NCI-H82 (cell line): ENCODE results near the gene MIER3.

Experiments
- DNase-seq: peaks from one replicate; lab custom pipeline; 2025; lab: John Stamatoyannopoulos, UW

Gene MIER3

DNA sequence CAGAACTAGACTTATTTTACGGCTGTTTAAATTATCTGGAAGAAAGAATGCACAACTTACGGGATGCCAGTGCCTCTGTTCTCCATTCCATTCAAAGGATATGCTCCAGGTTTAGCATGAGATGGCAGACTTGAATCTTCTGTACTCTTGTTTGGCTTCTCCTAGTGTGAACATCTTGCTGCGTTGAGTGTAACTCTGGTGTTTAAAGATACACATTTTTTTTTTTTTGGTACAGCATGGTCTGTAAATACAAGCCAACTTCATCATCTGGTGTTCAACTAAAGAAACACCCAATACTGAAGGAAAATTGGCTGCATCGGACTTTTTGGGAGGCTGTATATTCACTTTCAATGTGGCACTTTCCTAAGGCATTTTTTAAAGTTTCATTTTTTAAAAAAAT, 7.4 kb upstream of the MIER3 start:
- DNase-seq = no peak

DNA sequence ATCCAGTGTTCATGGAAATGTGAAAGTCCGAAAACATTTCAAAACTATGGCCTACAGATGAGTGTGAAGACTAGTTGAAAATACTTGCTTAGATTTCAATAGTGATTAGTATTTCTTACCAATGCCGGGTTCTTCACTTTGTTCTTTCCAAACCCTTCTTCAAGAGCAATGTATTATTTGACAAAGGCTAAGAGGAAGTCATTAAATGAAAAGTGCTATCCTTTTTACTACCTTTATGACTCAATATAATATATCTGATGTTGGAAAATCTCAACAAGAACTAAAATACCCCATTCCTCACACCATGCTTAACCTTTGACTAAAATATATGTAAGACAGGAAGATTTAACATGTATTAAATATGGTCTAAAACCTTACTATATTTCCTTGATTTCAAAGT, 6.7 kb upstream of the MIER3 start:
- DNase-seq = no peak

DNA sequence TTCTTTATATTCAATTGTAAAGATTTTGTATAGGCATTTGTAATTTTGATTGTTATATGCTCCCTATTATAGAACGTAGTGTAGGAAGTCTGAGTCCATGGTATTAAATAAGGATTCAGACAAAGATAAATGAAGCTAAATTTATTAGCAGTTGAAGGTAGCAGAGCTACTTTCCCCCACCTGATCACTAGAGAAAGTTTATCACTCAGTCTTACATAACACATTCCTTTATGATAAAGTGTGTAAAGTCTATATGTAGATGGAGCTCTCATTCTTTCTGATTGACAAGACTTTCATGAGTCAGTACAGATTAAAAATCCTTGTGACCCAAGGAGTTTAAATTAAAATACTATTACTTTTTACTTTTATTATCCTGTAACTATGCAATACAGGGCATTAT, 2.3 kb upstream of the MIER3 start:
- DNase-seq = no peak

GRCh38 chr5:56951126-56951945, 587 bp downstream of the MIER3 start:
- peak; percentile 38 for DNase-seq

DNA sequence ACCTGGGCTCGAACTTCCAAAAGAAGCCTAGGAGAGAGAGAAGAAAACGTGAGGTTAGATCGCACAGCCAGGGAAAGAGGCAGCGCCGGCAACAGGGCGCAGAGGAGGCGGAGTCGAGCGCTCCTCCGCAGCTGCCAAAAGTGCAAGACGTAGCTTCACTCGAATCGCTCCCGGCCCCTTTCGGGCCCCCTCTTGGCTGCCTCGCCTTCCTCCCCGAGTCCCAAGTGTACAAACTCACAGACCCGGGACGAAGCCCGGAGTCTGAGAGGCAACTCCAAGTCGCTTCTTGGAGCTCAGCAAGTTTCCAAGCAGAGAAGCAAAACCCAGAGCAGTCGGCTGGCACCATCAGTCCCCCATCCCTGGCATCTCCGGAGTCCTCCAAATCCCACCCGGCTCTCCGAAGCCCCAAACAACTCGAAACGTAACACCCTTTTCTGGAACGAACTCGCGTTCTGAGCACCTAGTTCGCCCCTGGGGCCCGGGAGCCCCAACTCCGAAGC, 1.2 kb downstream of the MIER3 start:
- peak; percentile 45 for DNase-seq

GRCh38 chr5:56947052-56947451, 4.9 kb downstream of the MIER3 start:
- DNase-seq = no peak

DNA sequence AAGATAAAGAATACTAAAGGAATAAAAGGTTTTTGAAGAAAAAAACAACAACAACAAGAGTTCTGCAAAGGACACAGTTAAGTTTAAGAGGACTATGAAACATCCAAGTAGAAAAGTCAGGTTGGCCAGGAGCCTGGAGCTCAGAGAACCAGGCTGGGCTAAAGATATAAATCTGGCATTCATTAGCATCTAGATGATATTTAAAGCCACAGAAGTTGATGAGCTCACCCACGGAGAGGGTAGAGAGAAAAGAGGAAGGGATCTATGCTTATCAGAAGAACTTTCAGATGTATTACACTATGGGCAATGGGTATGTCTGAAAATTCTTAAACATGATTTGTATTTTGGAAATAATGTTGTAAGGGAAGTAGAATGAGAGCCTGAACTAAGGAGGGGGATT, 9.9 kb downstream of the MIER3 start:
- no peak for DNase-seq

DNA sequence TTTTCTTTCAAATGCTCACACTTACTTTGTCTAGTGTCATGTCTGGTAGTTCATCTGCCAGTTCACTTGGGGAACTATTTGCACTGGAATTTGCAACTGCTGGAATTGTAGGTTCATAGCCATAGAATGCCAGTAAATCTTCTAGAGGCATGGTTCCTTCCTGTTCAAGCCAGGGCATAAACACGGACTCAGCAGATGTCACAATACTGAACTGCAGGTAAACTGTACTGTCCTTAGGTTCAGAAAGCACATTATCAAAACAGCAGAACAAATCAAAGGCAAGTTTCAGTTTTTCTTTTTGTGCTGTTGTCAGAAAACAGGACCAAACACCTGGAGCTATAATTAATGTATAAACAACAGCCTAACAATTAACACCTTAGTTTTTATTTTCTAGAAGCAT, 13.1 kb downstream of the MIER3 start:
- no peak for DNase-seq

DNA sequence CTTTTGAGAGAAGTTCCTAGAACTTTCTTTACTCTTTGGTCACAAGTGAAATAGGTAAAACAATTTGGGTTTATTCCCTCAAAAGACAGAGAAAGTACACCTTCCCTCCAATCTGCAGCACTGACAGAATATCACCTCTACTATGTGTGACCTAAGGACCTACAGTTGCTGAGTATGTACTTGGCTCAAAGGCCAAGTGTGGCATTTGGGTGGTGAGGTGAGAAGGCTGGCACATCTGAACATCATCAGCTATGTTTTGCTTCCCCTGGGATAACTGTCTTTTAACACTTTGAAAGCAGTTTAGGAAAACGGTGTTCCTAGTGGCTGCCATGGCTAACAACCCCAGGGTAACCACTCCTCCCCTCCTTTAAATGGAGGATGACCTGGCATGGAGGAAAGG, 17.6 kb downstream of the MIER3 start:
- no peak for DNase-seq

GRCh38 chr5:56922922-56923321, 29.0 kb downstream of the MIER3 start:
- no peak for DNase-seq

DNA sequence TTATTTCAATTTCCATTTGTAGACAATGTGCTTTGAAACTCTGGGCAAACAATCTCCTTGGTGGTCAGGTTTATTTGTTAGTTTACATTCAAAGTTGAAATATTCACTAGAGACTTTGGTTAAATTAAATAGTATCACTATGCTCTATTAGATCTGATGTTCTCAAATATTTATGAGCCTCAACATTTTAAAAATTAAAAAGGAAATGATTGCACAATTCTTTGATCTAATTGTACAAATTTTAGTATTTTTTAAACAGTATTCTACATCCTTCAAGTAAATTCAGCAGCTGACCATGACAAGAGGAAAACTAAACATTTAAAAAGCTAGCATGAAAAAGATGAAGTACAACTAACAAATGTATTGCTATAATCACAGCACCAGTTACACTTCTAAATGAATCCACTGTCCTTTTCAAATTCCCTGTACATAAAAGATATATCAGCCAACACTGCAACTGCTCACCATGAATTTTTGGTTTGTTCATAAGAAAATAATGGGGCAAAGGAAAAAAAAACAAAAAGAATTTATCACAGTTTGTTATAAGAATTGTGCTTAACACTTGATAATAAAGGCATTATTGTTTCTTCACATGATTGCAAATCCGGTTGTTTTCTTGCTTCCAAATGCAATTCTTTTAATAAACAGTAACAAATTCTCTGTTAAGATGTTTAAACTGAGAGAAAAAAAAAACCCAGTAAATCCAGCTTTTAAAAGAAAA, 31.8 kb downstream of the MIER3 start:
- no peak for DNase-seq

DNA sequence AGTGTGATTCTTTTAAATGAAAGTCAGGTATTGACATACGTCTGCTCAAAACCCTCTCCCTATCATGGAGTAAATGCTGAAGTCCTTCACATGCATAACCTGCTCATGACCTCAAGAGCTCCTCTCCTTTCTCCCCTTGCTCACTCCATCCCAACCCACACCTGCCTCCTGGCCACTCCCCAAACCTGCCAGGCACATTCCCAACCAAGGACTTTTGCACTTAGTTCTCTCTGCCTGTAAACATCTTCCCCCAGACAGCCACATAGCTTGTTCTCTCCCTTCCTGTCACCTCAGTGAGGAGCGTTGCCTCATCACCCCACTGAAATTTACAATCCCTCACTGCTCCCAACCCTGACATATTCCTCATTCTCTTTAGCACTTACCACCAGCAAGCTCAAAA, 33.9 kb downstream of the MIER3 start:
- DNase-seq = no peak

GRCh38 chr5:56917534-56917933, 34.4 kb downstream of the MIER3 start:
- no peak for DNase-seq

- DNase-seq = no peak
Measured at GRCh38 chr5:56914678-56915077, 37.2 kb downstream of the MIER3 start.

GRCh38 chr5:56913766-56914165, 38.2 kb downstream of the MIER3 start:
- no peak for DNase-seq

- peak; percentile 70 for DNase-seq
Measured at GRCh38 chr5:56910210-56910965, 41.5 kb downstream of the MIER3 start.

DNA sequence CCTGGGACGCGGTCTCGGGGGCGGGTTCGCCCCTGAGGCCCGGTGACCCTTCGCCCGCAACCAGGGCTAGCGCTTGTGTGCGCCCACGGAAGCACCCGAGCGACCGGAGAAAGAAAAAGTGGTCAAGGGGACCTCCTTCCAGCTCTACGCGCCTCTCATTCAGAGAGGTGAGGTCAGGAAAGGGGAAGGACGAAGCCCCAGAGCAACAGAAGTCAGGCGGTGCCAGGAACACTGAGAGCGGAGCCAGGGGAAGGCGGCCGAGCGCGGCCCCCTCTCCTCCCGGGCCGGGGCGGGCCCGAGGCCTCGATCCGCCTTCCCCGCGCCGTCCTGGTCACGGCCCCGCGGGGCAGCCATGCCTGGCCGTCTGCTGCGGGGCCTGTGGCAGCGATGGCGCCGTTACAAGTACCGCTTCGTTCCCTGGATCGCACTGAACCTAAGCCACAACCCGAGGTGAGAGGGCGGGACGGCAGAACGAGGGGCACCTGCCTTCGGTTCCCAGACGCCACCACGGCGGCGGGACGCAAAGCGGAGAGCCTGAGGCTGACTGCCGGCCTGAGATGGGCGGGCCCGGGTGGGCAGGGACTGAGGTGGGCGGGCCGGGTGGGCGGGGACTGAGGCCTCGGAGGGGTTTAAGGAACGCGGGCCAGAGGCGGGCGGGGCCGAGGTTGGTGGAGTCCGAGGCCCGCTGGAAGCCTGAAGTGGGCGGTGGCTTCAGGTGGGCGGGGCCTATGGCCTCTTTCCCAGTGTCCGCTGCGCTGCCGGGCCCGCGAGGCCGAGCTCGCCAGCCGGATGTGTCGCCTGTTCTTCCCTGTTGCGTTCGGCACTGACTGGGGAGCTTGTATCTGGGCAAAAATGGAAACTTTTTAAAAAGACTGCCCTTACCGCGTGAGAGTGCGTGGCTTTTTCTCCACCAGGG, 42.4 kb downstream of the MIER3 start, which contains the start of gene SETD9:
SETD9 (plus strand) TSS at position 303 of the 916 bp plus-strand sequence; CDS start at position 353, 50 bp downstream.
- DNase-seq = peak; percentile 98

DNA sequence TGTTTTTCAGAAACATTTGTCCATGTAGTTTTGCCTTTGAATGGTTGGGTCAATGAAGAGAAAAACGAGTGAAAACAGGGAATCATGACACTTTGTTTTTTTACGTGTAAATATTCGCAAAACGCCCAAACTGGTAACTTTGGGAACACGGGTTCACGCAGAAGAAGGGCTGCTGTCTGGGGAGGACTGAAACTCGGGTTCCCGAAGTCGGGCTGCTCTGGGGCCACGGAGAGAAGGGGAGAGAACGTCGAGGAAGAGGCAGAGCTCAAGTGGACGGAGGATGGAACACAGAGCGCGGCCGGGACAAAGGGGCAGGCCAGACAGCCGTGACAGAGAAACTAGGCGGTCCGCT, 43.0 kb downstream of the MIER3 start:
- peak; percentile 75 for DNase-seq

- DNase-seq = peak; percentile 58
Measured at GRCh38 chr5:56900858-56901578, 50.9 kb downstream of the MIER3 start.

- no peak for DNase-seq
Measured at GRCh38 chr5:56900395-56900794, 51.5 kb downstream of the MIER3 start.

DNA sequence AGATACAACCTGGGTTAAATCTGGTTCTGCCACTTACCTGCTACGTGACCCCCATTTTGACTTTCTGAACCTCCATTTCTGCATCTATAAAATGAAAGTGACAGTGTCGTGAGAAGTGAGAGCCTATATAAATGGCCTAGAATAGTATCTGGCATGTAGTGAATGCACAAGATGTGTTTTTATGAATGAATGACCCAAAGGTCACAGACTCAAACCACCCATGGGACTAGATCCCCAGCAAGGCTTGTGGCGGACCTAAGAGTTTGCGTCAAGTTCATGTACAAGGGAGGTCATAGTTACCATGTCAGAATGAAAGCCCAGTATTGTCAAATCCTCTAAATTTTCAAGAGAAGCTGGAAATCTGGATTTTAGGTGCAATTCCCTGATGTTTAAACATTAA, 53.7 kb downstream of the MIER3 start:
- no peak for DNase-seq
